GM21515 (cell line): Measurements from ENCODE around the gene SLC5A1.

Source experiments
- ATAC-seq: cut with Tn5 transposase; IDR thresholded peaks from one replicate; pipeline ENCODE4 v1.9.1; 2021; ENCODE audit not compliant: unreplicated experiment

Gene SLC5A1

GRCh38 chr22:32050678-32051515 is 7.8 kb downstream of the SLC5A1 start:
- ATAC-seq = no peak

GRCh38 chr22:32052244-32052643 is 9.2 kb downstream of the SLC5A1 start:
- no peak for ATAC-seq

GRCh38 chr22:32052936-32053791 is 10.1 kb downstream of the SLC5A1 start:
- no peak for ATAC-seq

GRCh38 chr22:32055069-32055468 is 12.0 kb downstream of the SLC5A1 start:
- no peak for ATAC-seq

- ATAC-seq = no peak
Observed at GRCh38 chr22:32058656-32059260, 15.7 kb downstream of the SLC5A1 start.

GRCh38 chr22:32059426-32059825 is 16.4 kb downstream of the SLC5A1 start:
- ATAC-seq = no peak

GRCh38 chr22:32063701-32064100 is 20.6 kb downstream of the SLC5A1 start:
- ATAC-seq = no peak

- no peak for ATAC-seq
Observed at GRCh38 chr22:32066820-32067219, 23.8 kb downstream of the SLC5A1 start.

GRCh38 chr22:32067613-32068012 is 24.6 kb downstream of the SLC5A1 start:
- no peak for ATAC-seq

- ATAC-seq = no peak
Observed at GRCh38 chr22:32069579-32070372, 26.7 kb downstream of the SLC5A1 start.

GRCh38 chr22:32073262-32073661 is 30.2 kb downstream of the SLC5A1 start:
- ATAC-seq = no peak

- ATAC-seq = no peak
Observed at GRCh38 chr22:32073823-32074380, 30.8 kb downstream of the SLC5A1 start.

GRCh38 chr22:32075997-32076760 is 33.1 kb downstream of the SLC5A1 start:
- no peak for ATAC-seq

- ATAC-seq = no peak
Observed at GRCh38 chr22:32076761-32077084, 33.7 kb downstream of the SLC5A1 start.

- no peak for ATAC-seq
Observed at GRCh38 chr22:32077151-32077550, 34.1 kb downstream of the SLC5A1 start.

- ATAC-seq = no peak
Observed at GRCh38 chr22:32079130-32080089, 36.3 kb downstream of the SLC5A1 start.

- no peak for ATAC-seq
Observed at GRCh38 chr22:32080904-32081303, 37.8 kb downstream of the SLC5A1 start.

- no peak for ATAC-seq
Observed at GRCh38 chr22:32082331-32082730, 39.3 kb downstream of the SLC5A1 start.

GRCh38 chr22:32083000-32083399 is 39.9 kb downstream of the SLC5A1 start:
- no peak for ATAC-seq
